GM21529 (cell line): ENCODE measurements around the gene ADGRL3.

Experiments used
- ATAC-seq: cut with Tn5 transposase; IDR thresholded peaks from one replicate; pipeline ENCODE4 v1.9.1; 2021; ENCODE audit not compliant: unreplicated experiment

Gene ADGRL3

DNA sequence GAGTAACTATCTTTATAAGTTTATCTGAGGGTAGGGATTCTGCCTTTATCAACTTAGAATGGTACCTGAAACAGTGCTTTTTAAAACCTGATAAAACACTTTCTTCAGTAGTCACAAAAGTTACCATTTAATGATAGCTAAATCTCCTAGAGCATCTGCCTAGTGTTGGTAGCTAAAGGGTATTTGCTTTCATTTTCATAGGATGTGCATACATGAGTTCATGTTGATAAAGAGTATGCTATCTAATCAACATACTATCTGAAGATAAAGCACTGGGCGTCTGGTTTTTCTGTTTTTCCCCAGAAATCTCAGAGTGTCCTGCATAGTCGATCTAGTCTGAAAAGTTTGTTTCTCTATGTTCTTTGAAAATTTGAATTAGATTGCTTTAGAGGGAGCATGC is 75.1 kb downstream of the ADGRL3 start:
- ATAC-seq, result no peak

DNA sequence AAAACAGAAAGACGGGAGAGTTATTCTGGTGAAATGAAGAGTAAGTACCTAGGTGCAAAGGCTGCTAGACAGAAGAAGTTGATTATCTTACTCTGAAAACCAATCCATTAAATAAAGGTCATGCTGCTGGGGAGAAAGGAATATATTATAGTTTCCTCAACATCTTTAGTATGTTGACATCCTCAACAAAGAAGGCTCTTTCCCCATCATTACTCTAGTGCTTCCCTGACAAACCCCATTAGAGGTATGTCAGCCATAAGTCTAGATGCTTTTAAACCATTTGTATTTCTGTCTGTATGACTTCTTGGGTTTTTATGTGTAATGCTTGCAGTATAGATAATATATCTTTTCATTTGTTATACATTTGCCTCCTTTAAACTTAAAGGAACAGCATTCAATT is 75.9 kb downstream of the ADGRL3 start:
- no peak for ATAC-seq

DNA sequence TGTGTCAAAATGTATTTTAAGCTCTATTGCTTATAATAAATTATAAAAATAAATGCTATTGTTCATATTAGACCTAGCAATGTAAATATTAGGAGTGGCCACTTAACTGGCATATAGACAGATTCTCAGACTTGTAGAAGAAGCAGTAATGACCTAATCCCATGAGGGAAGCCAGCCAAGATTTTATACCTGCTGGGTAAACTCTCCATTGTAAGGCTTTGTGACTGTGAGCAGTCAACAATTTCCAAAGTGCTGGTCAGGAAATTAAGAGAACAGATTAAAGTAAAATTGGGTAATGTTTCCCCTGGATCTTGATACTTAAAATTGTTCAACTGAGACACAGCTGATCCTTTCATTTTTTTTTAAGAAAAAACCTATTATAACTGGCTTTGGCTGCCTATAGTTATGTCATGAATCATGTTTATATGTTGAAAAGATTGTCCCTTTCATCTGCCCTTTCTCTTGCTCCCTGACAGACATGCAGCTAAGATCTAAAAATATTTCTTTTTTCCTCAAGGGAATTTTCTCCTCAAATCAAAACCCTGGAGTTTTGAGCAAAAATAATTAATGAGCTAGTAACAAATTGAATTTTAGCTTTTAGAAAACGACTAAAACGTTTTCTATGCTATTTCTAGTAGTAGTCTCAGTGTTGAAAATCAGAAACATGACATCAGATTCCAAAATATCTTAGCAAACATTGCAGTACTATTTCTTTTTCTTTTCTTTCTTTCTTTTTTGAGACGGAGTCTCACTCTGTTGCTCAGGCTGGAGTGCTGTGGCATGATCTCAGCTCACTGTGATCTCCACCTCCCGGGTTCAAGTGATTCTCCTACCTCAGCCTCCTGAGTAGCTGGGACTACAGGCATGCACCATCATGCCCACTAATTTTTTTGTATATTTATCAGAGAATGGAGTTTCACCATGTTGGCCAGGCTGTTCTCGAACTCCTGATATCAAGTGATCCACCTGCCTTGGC is 77.9 kb downstream of the ADGRL3 start:
- ATAC-seq, result no peak

DNA sequence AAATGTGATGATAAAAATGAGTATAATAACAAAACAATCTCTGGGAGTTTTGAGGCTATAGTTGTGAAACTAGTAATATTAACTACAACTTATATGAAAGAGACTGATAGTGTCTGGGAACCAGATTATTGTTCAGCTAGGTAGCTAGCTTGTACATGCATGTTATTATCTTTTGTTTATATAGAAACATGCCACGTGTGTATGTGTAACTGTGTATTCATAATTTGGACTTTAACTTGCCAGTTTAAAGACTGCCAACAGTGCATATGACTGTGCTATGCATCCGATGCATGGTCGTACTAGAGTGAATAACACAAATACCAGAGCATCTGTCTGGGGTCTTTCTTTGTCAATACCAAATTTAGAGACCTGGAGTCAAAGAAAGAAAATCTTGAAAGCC is 92.2 kb downstream of the ADGRL3 start:
- no peak for ATAC-seq

DNA sequence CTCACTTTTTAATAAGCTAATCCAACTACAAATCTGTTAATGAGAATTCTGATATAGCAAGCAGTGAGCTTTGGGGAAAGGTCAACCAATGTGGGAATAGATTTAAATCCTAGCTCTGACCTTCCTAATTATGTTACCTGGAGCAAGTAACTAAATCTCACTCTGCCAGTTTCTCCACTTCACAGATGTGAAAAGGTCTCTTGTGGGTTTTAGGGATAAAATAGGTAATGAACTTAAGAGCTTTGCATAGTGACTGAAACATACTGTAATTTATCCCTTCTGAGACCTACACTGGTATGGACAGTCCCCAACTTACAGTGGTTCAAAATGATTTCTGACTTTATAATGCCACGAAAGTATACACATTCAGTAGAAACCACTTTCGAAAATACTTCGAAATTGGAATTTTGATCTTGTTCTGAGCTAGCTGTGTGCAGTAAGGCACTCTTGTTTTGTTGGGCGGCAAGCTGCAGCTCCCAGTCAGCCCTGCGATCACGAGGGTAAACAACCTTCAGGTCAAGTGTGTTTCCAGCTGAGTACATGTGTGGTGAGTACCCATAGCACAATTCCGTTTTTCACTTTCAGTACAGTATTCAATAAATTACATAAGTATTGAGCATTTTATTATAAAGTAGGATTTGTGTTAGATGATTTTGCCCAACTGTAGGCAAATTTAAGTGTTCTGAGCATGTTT is 93.7 kb downstream of the ADGRL3 start:
- ATAC-seq, result no peak

DNA sequence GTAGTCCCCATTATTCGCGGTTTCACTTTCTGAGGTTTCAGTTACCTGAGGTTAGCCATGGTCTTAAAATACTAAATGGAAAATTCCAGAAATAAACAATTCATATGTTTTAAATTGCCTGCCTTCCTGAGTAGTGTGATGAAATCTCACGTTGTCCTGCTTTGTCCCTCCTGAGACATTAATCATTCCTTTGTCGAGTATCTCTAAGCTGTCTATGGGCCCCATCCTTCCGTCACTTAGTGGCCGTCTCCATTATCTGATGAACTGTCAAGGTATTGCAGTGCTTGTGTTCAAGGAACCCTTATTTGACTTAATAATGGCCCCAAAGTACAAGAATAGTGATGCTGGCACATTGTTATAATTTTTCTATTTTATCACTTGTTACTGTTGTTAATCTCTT is 94.8 kb downstream of the ADGRL3 start:
- no peak for ATAC-seq

DNA sequence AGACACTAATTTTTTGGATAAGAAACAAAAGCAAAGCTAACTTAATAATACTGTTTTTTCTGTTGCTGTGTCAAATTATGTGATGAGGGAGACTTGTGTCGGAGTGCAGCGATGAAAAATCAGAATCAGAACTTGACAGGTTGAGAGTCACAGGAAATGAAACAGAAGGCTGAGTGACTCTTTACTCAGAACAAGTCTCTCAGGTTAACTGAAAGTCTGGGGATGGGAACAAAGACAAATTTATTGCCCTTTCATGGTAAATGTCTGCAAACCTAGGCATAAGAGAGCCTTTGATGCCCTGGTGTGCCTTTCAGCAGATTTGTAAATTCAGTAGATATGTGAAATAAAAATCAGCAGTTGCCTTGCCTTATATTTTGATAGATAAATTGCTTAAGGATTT is 96.0 kb downstream of the ADGRL3 start:
- no peak for ATAC-seq

DNA sequence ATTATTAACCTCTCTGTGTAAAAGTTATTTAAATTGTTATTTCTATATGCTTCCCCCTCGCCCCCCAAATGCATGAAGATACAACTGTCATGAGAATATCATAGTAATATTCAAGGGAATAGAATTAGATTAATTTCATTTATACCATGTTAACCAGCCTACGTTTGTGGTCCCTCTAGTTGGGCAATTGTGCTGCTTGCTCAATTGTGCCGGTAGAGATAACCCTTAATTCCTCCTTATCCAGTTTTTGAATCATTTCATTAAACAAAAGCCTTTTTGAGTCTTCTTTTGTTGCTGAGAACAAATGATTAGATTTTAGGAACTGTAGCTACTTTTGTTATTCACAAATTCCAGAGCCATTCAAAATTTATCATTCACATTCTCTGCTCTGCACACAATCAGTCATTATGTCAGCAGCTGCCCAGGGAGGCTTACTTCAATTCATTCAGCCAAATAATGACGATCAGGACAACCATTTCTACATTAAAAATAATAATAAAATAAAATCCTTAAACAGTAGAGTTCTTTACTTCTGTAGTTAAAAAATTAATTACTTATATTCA is 98.1 kb downstream of the ADGRL3 start:
- no peak for ATAC-seq

DNA sequence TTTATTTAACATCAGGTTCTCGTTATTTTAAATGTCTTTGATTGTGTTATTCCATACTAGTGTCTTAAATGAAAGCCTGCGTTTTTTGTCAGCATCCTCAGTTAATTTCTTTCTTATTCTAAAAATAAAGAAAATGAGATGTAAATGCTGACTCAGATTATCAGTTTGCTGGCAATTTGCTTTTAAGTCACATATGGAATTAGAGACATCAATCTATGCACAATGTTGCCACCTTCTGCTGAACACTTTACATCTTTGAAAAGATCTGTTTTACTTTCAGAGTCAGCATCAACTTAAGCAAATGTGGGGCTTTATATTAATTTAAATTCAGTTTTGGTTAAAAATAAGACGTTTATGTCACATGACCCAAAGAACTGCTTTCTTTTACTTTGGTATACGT is 99.2 kb downstream of the ADGRL3 start:
- no peak for ATAC-seq

DNA sequence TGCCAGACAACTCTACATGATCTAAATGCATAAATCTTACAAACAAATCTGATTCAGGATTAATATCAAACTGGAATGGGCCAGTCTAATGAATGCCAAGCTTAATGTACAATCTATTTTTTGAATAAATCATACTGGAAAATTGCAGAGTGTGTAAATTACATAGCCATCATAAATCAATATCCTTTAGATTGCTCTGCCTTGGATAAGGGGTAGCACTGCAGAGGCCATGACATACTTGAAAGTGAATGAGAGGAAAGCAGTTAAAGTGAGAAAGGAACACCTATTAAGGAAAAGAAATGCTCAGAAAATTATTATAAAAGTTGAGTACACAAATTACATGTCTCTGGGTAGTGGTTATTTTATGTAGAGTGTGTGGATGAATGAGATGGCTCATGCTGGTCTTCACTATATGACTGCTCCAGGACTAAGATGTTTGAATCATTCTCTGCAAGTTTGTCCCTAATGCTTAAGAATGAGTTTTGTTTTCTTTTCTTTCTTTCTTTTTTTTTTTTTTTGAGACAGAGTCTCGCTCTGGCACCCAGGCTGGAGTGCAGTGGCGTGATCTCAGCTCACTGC is 100.2 kb downstream of the ADGRL3 start:
- no peak for ATAC-seq

DNA sequence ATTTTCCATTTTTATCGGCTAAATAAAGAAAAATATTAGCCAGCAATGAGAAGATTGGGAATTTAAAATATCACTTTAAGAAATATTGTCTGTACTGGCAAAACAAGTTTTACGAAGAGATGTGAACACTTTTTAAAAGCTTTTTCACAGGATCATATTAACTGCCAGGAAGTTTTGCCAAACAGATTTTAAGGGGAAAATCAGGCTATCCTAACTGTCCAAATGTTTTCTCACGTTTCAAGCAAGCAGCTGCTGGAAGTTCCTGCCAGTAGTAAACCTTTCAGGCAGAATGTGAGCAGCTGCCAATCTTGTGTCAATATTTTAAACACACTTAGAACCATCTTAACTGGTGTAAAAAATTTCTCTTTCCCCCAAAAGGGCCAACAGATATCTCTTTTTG is 101.1 kb downstream of the ADGRL3 start:
- ATAC-seq, result no peak

DNA sequence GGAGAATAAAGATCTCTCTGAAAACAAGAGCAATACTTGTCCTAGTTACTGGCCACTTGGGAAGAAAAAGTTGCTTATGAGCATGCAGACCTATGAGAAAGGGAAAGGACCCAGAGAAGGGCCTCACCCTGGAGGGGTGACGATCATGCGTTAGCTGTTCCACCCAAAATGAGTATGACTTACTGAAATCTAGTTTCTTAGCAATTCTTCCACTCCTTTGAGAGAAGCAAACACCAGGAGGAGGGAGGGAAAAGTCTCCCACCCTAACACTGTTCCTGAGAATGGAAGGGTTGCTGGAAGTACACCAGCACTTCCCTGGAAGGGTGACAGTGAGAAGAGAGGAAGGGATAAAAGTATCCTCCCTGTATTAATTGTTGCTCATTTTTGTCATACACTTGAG is 107.9 kb downstream of the ADGRL3 start:
- ATAC-seq, result no peak

DNA sequence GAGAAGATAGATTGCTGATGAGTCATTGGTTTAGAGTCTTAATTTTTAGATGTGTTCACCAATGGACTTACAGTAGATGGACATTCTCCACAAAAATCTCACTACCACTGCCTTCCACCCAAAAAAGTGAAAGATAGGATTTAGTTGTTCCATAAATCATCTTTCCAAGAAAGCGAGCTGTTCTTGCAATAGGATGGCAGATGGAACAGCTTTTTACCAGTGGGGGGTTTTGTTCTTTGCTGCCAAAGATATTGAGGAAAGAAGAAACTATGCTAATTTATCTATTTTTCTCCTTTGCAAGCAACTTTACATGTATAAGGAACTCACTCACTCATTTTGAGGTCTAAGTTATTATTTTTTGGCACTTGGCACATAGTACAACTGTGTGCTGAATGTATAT is 109.5 kb downstream of the ADGRL3 start:
- ATAC-seq, result no peak

DNA sequence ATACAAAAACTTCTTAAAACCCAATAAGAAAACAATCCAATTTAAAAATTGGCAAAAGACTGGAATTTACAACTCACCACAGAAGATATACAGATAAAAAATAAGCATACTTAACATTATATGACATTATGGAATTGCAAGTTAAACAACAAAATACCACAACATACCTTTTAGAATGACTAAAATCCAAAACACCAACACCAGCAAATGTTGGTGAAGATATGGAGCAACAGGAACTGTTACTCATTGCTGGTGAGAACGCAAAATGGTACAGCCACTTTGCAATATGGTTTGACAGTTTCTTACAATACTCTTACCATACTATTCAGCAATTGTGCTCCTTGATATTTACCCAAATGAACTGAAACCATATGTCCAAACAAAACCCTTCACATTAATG is 112.4 kb downstream of the ADGRL3 start:
- no peak for ATAC-seq

DNA sequence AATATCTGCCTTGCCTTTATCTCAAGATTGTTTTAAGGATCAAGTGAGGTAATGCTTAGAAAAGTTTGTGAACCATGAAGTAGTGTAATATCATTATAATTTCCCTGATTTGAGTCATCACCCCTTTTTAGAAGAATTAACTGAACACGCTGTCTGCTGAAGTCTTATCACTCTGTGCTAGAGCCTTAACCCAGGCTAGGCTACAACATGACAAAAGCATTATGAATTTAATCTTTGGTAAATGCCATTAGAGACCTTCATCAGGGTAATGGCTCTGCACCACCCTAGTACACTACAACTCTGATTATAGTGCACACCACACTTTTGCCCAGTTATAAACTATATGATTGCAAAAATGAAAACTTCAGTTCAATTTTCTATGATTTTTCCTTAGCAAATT is 118.3 kb downstream of the ADGRL3 start:
- ATAC-seq, result no peak

DNA sequence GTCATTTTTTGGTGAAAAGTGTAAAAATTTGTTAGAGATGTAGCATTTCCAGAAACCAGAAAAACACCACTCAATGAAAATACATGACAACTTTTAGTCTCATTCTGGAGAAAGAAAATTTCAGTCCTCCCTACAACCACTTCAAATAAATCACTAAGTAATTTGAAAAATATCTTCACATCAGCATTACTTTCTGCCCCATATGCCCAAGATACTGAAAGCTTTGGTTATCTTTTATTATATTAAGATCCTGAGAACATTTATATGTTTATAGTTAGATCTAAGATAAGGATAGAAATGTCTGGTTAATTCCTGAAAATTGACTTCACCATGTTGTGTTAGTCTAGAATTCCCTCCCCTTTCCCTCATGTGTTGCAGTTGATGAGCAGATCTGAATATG is 119.0 kb downstream of the ADGRL3 start:
- no peak for ATAC-seq

DNA sequence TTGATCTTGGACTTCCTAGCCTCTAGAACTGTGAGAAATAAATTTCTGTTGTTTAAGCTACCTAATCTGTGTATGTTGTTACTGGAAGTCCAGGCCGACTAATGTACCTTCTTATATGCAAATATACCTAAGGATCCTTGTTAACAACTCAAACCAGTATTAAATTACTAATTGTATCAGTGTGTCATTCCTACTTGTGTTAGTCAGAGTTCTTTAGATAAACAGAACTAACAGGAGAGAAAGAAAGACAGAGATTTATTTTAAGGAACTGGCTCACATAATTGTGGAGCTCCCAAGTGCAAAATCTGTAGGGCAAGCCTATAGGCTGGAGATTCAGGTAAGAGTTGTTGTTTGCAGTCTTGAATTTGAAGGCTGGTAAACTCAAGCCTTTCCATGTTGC is 120.0 kb downstream of the ADGRL3 start:
- no peak for ATAC-seq

DNA sequence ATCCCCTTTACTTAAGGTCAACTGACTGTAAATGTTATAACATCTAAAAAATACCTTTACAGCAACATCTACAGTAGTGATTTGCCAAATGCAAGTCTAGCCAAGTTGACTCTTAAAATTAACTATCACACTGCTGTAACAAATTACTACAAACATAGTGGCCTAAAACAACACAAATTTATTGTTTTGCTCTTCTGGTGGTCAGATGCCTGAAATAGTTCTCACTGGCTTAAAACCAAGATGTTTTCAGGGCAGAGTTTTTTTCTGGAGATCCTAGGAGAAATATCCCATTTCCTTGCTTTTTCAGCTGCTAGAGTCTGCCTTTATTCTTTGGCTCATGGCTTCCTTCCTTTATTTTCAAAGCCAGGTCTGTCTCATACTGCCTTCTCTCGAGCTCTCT is 120.5 kb downstream of the ADGRL3 start:
- no peak for ATAC-seq

DNA sequence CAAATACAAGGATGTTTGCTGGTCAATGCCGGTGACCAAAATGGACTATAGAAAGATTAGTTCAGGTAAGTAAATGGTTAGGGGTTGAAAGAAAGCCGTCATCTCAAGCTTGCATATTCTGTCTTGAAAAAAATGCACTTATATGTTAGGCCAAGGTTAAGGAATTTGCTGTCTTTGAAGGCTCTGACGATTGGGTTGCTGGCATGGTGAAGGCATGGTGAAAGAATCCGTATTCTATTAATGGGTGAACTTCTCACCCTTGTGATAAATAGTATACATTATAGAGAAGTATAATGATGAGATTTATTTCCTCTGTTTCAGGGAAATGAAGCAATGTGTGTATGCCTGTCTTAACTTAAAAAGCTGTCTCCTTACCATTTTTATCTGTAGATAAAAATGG is 132.6 kb downstream of the ADGRL3 start:
- no peak for ATAC-seq

DNA sequence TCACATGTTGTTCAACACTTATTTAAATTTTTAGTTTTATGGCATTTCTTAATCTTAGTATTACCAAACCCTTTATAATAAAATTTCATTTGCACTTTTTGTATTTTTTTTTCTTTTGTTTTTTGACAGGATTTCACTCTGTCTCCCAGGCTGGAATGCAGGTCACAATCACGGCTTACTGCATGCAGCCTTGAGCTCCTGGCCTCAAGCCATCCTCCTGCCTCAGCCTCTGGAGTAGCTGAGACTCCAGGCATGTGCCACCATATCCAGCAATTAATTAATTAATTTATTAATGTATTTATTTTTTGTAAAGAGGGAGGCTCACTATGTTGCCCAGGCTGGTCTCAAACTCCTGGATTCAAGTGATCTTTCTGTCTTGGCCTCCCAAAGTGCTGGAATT is 133.4 kb downstream of the ADGRL3 start:
- ATAC-seq, result no peak

DNA sequence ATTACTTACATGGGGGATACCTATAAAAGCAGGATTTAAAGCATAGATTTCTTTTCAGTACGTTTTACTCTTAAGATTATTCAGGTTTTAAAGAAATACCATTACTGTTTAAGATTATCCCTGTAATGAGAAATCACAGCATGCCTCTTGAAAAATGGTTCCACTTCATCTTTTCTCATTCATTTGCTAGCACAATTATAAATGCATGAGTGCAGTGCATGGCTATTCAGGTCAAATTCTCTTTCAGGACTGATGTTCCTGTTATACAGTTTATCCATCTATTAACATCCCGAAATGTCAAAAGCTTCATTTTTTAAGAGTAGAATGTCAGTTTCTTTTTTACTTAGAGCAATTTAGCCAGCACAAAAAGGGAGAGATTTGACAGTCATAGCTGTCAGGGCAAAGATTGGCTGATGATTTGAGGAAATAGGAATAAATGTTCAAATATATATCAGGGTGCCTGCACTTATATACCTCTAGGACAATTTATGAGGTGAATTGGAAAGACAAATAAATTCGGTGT is 135.2 kb downstream of the ADGRL3 start:
- ATAC-seq, result no peak

DNA sequence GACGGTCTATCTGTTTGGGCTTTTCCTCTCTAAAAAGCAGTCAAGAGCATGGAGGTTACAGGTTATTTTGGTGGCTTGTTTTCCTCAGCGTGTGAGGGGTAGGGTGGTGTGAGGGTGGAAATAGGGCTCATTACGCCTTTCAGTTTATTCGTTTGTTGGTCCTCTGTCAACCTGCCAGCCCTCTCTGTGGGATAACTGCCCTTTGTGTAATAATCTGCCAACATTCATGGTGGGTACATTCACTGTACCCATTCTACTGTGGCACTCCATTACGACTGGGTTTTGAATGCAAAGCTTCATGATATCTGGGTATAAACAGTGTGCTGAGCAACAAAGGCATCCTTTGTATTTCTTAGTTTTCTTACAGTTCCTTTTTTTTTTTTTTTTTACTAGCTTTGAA is 136.4 kb downstream of the ADGRL3 start:
- ATAC-seq, result no peak
